ENCODE data around the gene PBX2. TPM values are rescaled to one million over a fixed set of nuclear protein-coding genes. Genes with fewer than 3 reads are reported as not detected.

Gene PBX2
- total and polyA plus RNA-seq, 4 donors, result 1.5 to 52.5 (median 18.7) TPM

GRCh38 chr6:32177183-32177787 lies 12.7 kb downstream of the PBX2 start:
- Histone ChIP-seq H3K27ac (ENCODE audit: low read depth in 1 of 2, low read length in 2 of 2) (peak overlapping the region; percentile 95 to 96), H3K27me3 (ENCODE audit: control insufficient read depth in 4 of 4, insufficient read depth in 4 of 4, low read length in 3 of 4) (no peaks in the 10 kb centered on the region), H3K4me3 (ENCODE audit: low read depth in 1 of 3, low read length in 3 of 3) (peak overlapping the region; percentile 26 to 96 (median 73)), H3K4me1 (ENCODE audit: control insufficient read depth in 4 of 4, insufficient read depth in 4 of 4, low read length in 3 of 4) (peaks cover 0 to 50% (median 42%) of the 10 kb centered on the region in 4 donors), H3K9me3 (ENCODE audit: control insufficient read depth in 4 of 4, low read length in 3 of 4) (no peaks in the 10 kb centered on the region), H3K36me3 (ENCODE audit: control insufficient read depth in 4 of 4, insufficient read depth in 3 of 4, low read depth in 1 of 4, low read length in 3 of 4) (peaks cover 0 to 10% (median 5%) of the 10 kb centered on the region in 4 donors), H3K9ac (ENCODE audit: low read depth in 1 of 2, low read length in 2 of 2) (peak overlapping the region; percentile 30 to 81)
- TF ChIP-seq YY1 (IDR thresholded peaks at IDR 0.05) (peak; percentile 97), RAD21 (IDR thresholded peaks at IDR 0.05) (no peak), REST (IDR thresholded peaks at IDR 0.05) (peak; percentile 49), RXRA (IDR thresholded peaks at IDR 0.05) (peak in 1 of 2 donors; percentile 69), HNF4G (IDR thresholded peaks at IDR 0.05) (no peak), TAF1 (conservative IDR thresholded peaks at IDR 0.05) (peak; percentile 56)
- WGBS, result under 1% methylated on average over 20 of the region's 20 CpGs
- DNase-seq (ENCODE audit: low spot score), result peak; percentile 45

- no peak for DNase-seq (ENCODE audit: low spot score)
- Histone ChIP-seq H3K9ac (ENCODE audit: low read depth in 1 of 2, low read length in 2 of 2) (peak overlapping the region; percentile 30 to 81), H3K27ac (ENCODE audit: low read depth in 1 of 2, low read length in 2 of 2) (peak overlapping the region; percentile 95 to 96), H3K9me3 (ENCODE audit: control insufficient read depth in 4 of 4, low read length in 3 of 4) (no peaks in the 10 kb centered on the region), H3K27me3 (ENCODE audit: control insufficient read depth in 4 of 4, insufficient read depth in 4 of 4, low read length in 3 of 4) (no peaks in the 10 kb centered on the region), H3K36me3 (ENCODE audit: control insufficient read depth in 4 of 4, insufficient read depth in 3 of 4, low read depth in 1 of 4, low read length in 3 of 4) (peaks cover 0 to 10% (median 5%) of the 10 kb centered on the region in 4 donors), H3K4me3 (ENCODE audit: low read depth in 1 of 3, low read length in 3 of 3) (peak overlapping the region; percentile 73 to 96 (median 84)), H3K4me1 (ENCODE audit: control insufficient read depth in 4 of 4, insufficient read depth in 4 of 4, low read length in 3 of 4) (peaks cover 0 to 50% (median 42%) of the 10 kb centered on the region in 4 donors)
- 25% methylated on average over 5 of the region's 5 CpGs for WGBS
- TF ChIP-seq FOXA2 (IDR thresholded peaks at IDR 0.05), result no peak
- TF ChIP-seq HNF4A (conservative IDR thresholded peaks at IDR 0.05), result peak; percentile 28 to 49
Observed at GRCh38 chr6:32176476-32177182, 13.4 kb downstream of the PBX2 start.

- Histone ChIP-seq H3K9ac (ENCODE audit: low read depth in 1 of 2, low read length in 2 of 2) (peak within 1 kb of the TSS; percentile 86 to 97), H3K27me3 (ENCODE audit: control insufficient read depth in 4 of 4, insufficient read depth in 4 of 4, low read length in 3 of 4) (no peaks in the 10 kb centered on the region), H3K27ac (ENCODE audit: low read depth in 1 of 2, low read length in 2 of 2) (peak within 1 kb of the TSS; percentile 95 to 96), H3K9me3 (ENCODE audit: control insufficient read depth in 4 of 4, low read length in 3 of 4) (no peaks in the 10 kb centered on the region), H3K4me3 (ENCODE audit: low read depth in 1 of 3, low read length in 3 of 3) (peak within 1 kb of the TSS; percentile 84 to 96 (median 86)), H3K4me1 (ENCODE audit: control insufficient read depth in 4 of 4, insufficient read depth in 4 of 4, low read length in 3 of 4) (peaks cover 0 to 50% (median 42%) of the 10 kb centered on the region in 4 donors), H3K36me3 (ENCODE audit: control insufficient read depth in 4 of 4, insufficient read depth in 3 of 4, low read depth in 1 of 4, low read length in 3 of 4) (peaks cover 0 to 9% (median 2%) of the 10 kb centered on the region in 4 donors)
- WGBS, result under 1% methylated on average over 27 of the region's 27 CpGs
- peak; percentile 99 for DNase-seq (ENCODE audit: low spot score)
- TF ChIP-seq TAF1 (conservative IDR thresholded peaks at IDR 0.05), result no peak
- TF ChIP-seq YY1 (IDR thresholded peaks at IDR 0.05), result peak; percentile 67
- no peak for TF ChIP-seq MAX (IDR thresholded peaks at IDR 0.05)
- peak in 1 of 2 donors; percentile 31 for TF ChIP-seq JUND (IDR thresholded peaks at IDR 0.05)
- no peak for TF ChIP-seq NR2F2 (IDR thresholded peaks at IDR 0.05)
- TF ChIP-seq GABPA (IDR thresholded peaks at IDR 0.05 in 1 of 2, conservative IDR thresholded peaks at IDR 0.05 in 1 of 2), result peak; percentile 91 to 96
- TF ChIP-seq EGR1 (IDR thresholded peaks at IDR 0.05; ENCODE audit: low read depth in 2 of 2), result no peak
- peak; percentile 85 for TF ChIP-seq REST (IDR thresholded peaks at IDR 0.05)
- TF ChIP-seq CTCF (IDR thresholded peaks at IDR 0.05; ENCODE audit: low read depth, low read length, missing input control), result no peak
- TF ChIP-seq RAD21 (IDR thresholded peaks at IDR 0.05), result peak in 1 of 2 donors; percentile 36
- TF ChIP-seq HNF4A (conservative IDR thresholded peaks at IDR 0.05), result peak; percentile 68 to 70
- TF ChIP-seq HNF4G (IDR thresholded peaks at IDR 0.05), result no peak
- peak; percentile 35 for TF ChIP-seq FOXA2 (IDR thresholded peaks at IDR 0.05)
Observed at GRCh38 chr6:32175711-32176475, 14.1 kb downstream of the PBX2 start, which contains the start of gene AGPAT1. AGPAT1 (minus strand) TSS chr6:32176084; CDS start chr6:32171496, 4,588 bp downstream.
